ENCODE data around the gene PGRMC2.

DNA sequence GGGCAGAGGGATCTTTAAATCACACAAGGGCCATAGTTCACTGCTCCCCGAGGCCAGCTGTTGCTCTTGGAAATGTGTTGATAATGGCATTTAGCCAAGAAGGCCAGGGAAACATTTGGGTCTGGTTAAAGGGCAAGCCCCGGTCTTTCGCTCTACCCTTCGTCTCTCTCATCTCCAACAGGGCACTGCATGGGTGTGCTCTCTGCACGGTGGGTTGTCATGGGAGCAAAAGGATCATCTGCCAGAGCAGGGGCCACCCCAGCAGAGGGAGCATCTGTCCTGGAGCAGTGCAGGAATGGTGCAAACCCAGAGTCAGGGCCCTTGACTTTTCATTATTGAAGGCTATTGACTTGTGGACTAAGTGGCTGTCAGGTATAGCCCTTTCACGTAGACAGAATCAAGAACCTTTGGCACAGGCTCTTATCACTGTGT lies 22.7 kb upstream of the PGRMC2 start:
- no peak for TF ChIP-seq NFE2L2 (conservative IDR thresholded peaks at IDR 0.05; ENCODE audit: low read length)
- TF ChIP-seq, protein P1, sequence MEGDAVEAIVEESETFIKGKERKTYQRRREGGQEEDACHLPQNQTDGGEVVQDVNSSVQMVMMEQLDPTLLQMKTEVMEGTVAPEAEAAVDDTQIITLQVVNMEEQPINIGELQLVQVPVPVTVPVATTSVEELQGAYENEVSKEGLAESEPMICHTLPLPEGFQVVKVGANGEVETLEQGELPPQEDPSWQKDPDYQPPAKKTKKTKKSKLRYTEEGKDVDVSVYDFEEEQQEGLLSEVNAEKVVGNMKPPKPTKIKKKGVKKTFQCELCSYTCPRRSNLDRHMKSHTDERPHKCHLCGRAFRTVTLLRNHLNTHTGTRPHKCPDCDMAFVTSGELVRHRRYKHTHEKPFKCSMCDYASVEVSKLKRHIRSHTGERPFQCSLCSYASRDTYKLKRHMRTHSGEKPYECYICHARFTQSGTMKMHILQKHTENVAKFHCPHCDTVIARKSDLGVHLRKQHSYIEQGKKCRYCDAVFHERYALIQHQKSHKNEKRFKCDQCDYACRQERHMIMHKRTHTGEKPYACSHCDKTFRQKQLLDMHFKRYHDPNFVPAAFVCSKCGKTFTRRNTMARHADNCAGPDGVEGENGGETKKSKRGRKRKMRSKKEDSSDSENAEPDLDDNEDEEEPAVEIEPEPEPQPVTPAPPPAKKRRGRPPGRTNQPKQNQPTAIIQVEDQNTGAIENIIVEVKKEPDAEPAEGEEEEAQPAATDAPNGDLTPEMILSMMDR (IDR thresholded peaks at IDR 0.05) = peak; percentile 17; the same call in 1 of the 3 replicates
- no peak for TF ChIP-seq EP300 (IDR thresholded peaks at IDR 0.05)
- no peak for TF ChIP-seq MYC (IDR thresholded peaks at IDR 0.05; ENCODE audit: borderline replicate concordance, low read length)
- TF ChIP-seq SREBF2 (IDR thresholded peaks at IDR 0.05) = no peak
- TF ChIP-seq RAD21 (conservative IDR thresholded peaks at IDR 0.05 in 1 of 2, IDR thresholded peaks at IDR 0.05 in 1 of 2) = peak; percentile 41 to 49
- TF ChIP-seq, protein P2, sequence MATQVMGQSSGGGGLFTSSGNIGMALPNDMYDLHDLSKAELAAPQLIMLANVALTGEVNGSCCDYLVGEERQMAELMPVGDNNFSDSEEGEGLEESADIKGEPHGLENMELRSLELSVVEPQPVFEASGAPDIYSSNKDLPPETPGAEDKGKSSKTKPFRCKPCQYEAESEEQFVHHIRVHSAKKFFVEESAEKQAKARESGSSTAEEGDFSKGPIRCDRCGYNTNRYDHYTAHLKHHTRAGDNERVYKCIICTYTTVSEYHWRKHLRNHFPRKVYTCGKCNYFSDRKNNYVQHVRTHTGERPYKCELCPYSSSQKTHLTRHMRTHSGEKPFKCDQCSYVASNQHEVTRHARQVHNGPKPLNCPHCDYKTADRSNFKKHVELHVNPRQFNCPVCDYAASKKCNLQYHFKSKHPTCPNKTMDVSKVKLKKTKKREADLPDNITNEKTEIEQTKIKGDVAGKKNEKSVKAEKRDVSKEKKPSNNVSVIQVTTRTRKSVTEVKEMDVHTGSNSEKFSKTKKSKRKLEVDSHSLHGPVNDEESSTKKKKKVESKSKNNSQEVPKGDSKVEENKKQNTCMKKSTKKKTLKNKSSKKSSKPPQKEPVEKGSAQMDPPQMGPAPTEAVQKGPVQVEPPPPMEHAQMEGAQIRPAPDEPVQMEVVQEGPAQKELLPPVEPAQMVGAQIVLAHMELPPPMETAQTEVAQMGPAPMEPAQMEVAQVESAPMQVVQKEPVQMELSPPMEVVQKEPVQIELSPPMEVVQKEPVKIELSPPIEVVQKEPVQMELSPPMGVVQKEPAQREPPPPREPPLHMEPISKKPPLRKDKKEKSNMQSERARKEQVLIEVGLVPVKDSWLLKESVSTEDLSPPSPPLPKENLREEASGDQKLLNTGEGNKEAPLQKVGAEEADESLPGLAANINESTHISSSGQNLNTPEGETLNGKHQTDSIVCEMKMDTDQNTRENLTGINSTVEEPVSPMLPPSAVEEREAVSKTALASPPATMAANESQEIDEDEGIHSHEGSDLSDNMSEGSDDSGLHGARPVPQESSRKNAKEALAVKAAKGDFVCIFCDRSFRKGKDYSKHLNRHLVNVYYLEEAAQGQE (IDR thresholded peaks at IDR 0.05) = no peak
- no peak for TF ChIP-seq BHLHE40 (IDR thresholded peaks at IDR 0.05; ENCODE audit: low read depth, low read length)
